HG03432 (cell line): ENCODE results near the gene FUT8.
"Not testable (repeated sequence)": the region's sequence is repeated elsewhere in the genome, so short reads cannot be mapped to it uniquely, and the experiment has no call there.

Source experiments
- ATAC-seq: cut with Tn5 transposase; IDR thresholded peaks from one replicate; pipeline ENCODE4 v1.9.1; 2021; ENCODE audit warnings: mild to moderate bottlenecking, moderate library complexity; ENCODE audit not compliant: unreplicated experiment

Gene FUT8

DNA sequence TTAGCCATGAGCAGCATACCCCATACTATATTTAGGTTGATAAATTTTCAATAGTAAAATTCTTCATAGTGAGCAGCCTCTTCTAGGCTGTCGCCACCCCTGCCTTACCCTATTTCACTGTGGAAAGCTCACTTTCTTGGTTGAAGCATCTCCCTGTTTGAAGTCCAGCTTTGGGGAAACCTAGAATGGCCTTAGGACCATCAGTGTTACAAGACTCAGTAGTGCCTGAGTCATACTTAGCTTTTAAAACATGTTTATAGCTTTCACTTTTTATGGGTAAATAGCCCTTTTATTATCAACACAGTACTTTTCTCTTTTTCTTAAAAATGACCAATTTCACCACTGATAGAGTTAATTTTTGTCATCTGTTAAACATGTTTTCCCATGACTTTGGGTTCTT is 37.1 kb downstream of the FUT8 start:
- no peak for ATAC-seq

- no peak for ATAC-seq
These were observed 41.4 kb downstream of the FUT8 start for GRCh38 chr14:65453807-65454480.

DNA sequence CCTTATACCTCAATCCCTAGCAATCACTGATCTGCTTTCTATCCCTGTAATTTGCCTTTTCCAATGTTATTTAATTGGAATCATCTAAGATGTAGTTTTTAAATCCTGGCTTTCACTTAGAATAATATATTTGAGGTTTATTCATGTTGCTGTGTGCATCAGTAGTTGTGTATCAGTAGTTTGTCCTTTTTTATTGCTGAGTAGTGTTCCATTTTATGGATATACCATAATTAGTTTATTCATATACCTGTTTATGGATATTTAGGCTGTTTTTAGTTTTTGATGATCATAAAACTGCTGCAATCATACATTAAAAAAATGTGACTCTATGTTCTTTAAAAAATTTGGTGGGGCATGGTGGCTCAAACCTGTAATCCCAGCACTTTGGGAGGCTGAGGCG is 43.7 kb downstream of the FUT8 start:
- ATAC-seq: no peak

DNA sequence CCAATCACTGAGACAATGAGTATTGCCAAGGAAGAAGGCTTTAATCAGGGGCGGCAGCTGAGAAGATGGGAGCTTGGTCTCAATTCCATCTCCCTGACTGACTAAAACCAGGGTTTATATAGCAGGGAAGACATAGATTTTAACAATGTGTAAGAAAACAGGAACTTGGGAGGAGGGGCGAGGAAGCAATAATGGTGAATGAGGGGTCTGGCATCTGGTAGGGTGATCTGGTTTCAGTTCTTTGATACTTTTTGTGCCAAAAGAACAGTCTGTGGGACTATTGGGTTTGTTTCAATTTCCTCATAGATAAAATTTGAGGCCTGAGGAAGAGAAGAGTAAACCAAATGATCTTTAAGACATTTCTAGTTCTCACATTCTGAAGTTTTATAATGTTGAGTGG is 49.2 kb downstream of the FUT8 start:
- ATAC-seq: peak; percentile 38

DNA sequence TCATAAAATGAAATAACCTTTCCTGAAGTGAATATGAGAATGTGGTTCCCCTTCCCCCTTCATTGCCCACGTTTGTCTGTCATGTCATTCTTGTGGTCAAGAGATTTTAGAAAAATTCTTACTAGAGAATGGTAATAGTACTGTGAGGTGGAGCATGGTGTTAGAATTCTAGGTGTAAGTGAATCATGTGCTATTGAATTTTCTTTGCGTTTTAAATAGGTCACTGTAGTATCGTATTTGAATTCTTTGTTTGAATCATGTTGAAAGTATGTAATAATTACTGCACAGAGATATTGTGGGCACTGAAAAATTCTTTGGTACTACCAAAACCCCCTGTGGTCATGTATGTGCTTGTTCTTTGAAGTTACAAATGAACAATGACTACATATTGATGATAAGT is 49.9 kb downstream of the FUT8 start:
- ATAC-seq: peak; percentile 83

- no peak for ATAC-seq
These were observed 53.1 kb downstream of the FUT8 start for GRCh38 chr14:65465584-65465983.

GRCh38 chr14:65467926-65468325 is 55.4 kb downstream of the FUT8 start:
- ATAC-seq: not testable (repeated sequence)

- no peak for ATAC-seq
These were observed 57.4 kb downstream of the FUT8 start for GRCh38 chr14:65469903-65470302.

- ATAC-seq: peak; percentile 29
These were observed 57.9 kb downstream of the FUT8 start for GRCh38 chr14:65470404-65470880.

- peak; percentile 83 for ATAC-seq
These were observed 58.7 kb downstream of the FUT8 start for GRCh38 chr14:65471038-65471878.

DNA sequence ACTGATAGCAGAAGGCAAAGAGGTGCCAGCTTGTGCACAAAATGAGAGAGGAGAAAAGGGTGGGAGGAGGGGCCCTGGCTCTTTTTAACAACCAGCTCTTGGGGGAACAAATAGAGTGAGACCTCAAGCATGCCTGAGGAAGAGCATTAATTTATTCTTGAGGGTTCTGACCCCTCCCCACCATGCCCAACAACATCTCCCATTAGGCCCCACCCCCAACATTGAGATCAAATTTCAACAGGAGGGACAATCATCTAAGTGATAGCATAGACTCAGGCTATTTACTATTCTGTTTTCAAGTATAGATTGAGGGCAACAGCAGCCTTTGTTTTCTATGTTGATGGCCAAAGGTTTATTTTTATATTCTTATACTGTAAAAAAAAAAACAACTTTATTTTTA is 59.7 kb downstream of the FUT8 start:
- ATAC-seq: no peak

DNA sequence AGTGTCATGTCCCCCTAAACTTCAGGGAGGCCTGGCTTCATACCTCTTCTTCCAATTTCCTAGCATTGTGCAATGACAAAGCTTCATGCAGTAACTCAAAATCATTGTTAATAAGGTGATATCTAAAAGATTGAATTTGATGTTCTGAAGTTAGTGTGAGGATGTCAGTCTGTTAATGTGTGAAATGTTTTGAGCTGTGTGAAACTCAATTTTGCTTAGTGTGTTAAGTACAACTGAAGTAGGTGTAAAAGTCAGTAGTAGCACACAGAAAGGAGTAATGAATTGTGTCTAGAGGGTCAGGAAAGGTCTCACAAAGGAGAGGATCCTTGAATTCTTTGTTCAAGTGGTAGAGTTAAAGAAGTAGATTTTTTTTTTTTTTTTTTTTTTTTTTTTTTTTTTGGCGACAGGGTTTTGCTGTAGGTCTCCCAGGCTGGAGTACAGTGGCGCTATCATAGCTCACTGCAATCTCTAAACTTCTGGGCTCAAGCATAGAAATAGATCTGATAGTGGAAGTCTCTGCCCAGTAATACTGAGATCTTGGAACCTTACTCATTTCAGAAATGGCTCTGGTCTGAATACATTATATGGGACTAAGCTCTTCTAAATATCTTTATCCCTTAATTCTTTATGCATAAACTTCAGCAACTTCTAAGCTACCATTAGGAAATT is 63.9 kb downstream of the FUT8 start:
- ATAC-seq: peak; percentile 91

DNA sequence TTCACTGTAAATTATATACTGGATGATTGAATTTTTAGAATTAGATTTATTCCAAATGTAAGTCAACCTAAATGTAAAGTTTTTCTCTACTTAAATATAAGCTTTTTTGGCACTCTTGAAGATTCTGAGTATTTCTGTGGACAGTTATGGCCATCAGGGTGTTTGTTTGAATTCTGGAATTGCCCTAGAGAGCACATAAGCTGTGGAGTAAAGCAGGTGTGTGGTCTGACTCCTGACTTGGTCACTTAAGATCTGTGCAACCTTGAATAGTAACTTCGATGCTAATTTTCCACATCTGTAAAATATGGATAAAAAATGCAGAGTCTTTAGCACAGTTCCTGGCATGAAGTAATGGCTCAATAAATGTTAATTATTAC is 64.4 kb downstream of the FUT8 start:
- ATAC-seq: peak; percentile 42

GRCh38 chr14:65478017-65478416 is 65.5 kb downstream of the FUT8 start:
- no peak for ATAC-seq

- no peak for ATAC-seq
These were observed 66.1 kb downstream of the FUT8 start for GRCh38 chr14:65478596-65478995.

DNA sequence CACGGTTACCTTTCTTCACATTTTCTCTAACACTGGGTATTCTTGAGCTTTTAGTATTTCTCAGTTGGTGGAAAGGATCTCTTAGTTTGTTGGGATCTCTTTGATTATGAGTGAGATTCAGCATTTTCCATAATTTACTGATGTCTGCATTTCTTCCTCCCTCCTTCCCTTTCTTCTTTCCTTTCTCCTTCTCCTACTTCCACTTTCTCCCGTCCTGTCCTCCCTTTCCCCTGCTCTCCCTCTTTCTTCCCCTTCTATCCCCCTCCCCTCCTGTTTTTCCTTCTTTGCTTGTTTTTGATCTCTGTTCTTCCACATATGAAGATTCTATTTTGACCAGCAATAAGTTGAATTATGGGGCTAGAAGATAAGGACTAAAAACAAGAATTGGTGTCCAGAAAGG is 66.9 kb downstream of the FUT8 start:
- ATAC-seq: no peak

DNA sequence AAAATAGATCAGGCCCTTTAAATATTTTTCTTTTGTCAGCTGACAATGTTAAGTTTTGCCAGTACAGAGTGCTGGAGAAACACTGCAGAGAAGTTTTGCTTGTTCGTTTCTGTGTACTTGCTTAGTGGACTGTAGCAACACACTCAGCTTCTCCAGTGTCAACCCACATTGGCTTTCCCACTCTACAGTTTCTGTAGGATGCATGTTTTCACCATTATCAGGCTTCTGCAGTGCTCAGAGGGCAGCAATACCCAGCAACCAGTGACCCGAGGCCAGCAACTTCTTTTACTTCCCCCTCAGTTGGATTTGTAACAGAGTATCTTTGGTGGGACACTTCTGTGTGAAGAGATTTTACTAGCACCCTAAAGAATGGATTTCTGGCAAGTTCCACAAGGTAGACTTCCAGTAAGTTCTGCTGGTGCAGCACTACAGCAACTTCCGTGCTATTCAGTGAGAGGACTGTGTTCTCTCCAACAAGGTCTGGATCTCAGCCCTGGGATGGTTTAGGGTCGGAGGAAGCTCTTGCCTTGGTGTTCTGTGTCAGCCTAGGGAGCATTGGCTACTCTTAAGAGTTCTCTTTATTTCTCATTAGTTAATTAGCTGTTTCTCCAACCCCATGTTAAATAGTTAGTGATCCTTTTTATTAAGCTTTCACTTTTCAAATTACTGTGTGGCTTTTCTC is 70.4 kb downstream of the FUT8 start:
- ATAC-seq: no peak

GRCh38 chr14:65483647-65484046 is 71.1 kb downstream of the FUT8 start:
- ATAC-seq: no peak

- no peak for ATAC-seq
These were observed 73.0 kb downstream of the FUT8 start for GRCh38 chr14:65485516-65485915.

DNA sequence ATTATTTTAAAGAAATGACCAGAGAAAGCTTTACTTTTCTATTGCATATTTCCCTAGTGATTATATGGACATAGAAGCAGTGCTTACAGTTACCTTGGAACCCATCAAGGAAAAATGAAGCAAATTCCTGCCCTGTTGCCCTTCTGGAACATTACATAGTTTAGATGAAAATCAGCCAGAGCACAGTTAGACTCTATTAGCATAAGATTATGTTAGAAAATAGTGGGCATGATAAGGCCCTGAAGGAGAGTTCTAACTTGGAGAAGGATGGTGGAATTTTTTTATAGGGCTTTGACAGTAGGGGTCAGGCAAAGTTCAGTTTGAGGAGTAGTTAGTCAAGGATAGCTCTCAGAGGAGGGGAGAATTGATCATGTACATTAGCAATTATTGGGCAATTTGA is 74.3 kb downstream of the FUT8 start:
- ATAC-seq: no peak

- no peak for ATAC-seq
These were observed 75.4 kb downstream of the FUT8 start for GRCh38 chr14:65487783-65488494.
